HG03521 (cell line): ENCODE data around the gene NR4A1.
"Not testable (repeated sequence)": the region's sequence is repeated elsewhere in the genome, so short reads cannot be mapped to it uniquely, and the experiment has no call there.

Experiments
- ATAC-seq: cut with Tn5 transposase; IDR thresholded peaks from one replicate; pipeline ENCODE4 v1.9.1; 2021; ENCODE audit warnings: mild to moderate bottlenecking, moderate library complexity; ENCODE audit not compliant: unreplicated experiment

NR4A1 gene

GRCh38 chr12:52091061-52091460 lies 39.8 kb downstream of the NR4A1 start:
- ATAC-seq = no peak

- ATAC-seq = no peak
Observed at GRCh38 chr12:52091869-52092268, 40.6 kb downstream of the NR4A1 start.

- ATAC-seq = no peak
Observed at GRCh38 chr12:52093346-52093745, 42.1 kb downstream of the NR4A1 start.

- ATAC-seq = no peak
Observed at GRCh38 chr12:52096332-52097044, 45.2 kb downstream of the NR4A1 start.

- ATAC-seq = no peak
Observed at GRCh38 chr12:52097045-52097666, 45.9 kb downstream of the NR4A1 start.

GRCh38 chr12:52104431-52105089 lies 53.3 kb downstream of the NR4A1 start:
- not testable (repeated sequence) for ATAC-seq
